ENCODE measurements around the gene ASCL2. TPM values are rescaled to one million over a fixed set of nuclear protein-coding genes. Genes with fewer than 3 reads are reported as not detected.

The ASCL2 gene
- total RNA-seq, 2 experiments from 2014 or later: not detected

DNA sequence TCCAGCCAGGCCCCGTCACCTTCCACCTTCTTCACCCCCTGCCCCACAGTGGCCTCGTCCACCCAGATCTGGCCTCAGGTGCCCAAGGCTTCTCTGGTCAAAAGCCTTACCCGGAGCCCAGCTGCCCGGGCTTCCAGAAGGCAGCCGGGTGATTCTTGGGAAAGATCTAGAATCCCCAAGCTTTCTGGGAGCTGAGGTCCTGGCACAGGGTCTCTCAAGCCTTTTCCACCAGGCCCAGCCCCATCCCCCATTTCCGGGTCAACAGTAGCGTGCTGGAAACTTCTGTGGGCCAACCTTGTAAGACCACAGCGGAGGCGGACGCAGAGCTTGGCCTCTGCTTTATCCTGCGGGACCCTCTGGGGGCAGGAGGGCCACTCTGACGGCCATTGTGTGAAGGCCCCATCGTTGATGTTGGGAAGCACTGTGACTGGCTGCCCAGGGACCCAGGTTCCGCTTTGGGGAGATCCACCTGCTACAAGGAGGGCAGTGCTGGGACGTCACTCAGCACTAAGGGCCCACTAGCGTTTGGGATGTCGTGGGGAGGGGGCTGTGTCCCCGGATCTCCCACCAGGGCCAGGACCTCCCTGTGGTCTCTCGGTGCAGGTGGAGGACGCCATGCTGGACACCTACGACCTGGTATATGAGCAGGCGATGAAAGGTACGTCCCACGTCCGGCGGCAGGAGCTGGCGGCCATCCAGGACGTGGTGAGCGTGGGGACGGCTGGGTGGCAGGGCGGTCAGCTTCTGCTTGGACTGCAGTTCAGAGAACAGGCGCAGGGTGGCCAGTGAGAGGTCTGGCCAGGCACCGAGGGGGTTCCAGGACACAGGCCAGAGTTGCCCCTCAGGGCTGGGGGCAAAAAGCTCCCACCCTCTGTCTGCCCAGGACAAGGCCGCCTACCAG lies 42.9 kb upstream of the ASCL2 start:
- Histone ChIP-seq H2AFZ (ENCODE audit: low read length) (no peak overlapping the region), H3K4me1 (ENCODE audit: insufficient read depth, low read length, poor library complexity, severe bottlenecking) (no peaks in the 10 kb centered on the region), H3K9me3 (ENCODE audit: low read length) (no peaks in the 10 kb centered on the region), H4K20me1 (ENCODE audit: insufficient read depth, low read length) (no peaks in the 10 kb centered on the region), H3K36me3 (ENCODE audit: insufficient read depth, low read length) (no peaks in the 10 kb centered on the region), H3K4me2 (ENCODE audit: low read length) (no peak overlapping the region), H3K4me3 (ENCODE audit: low read depth, low read length, poor library complexity, severe bottlenecking) (no peak overlapping the region), H3K79me2 (ENCODE audit: insufficient read depth, low read depth, low read length) (no peaks in the 10 kb centered on the region), H3K27ac (ENCODE audit: low read depth, low read length, poor library complexity, severe bottlenecking) (no peak overlapping the region), H3K9me2 (ENCODE audit: insufficient read depth, low read length) (no peaks in the 10 kb centered on the region)
- no TSS peak for BruUV-seq (replicated peaks)
- no peak for TF ChIP-seq EZH2phosphoT487 (IDR thresholded peaks at IDR 0.05; ENCODE audit: borderline replicate concordance, low read depth, low read length)
- TF ChIP-seq, protein P1, sequence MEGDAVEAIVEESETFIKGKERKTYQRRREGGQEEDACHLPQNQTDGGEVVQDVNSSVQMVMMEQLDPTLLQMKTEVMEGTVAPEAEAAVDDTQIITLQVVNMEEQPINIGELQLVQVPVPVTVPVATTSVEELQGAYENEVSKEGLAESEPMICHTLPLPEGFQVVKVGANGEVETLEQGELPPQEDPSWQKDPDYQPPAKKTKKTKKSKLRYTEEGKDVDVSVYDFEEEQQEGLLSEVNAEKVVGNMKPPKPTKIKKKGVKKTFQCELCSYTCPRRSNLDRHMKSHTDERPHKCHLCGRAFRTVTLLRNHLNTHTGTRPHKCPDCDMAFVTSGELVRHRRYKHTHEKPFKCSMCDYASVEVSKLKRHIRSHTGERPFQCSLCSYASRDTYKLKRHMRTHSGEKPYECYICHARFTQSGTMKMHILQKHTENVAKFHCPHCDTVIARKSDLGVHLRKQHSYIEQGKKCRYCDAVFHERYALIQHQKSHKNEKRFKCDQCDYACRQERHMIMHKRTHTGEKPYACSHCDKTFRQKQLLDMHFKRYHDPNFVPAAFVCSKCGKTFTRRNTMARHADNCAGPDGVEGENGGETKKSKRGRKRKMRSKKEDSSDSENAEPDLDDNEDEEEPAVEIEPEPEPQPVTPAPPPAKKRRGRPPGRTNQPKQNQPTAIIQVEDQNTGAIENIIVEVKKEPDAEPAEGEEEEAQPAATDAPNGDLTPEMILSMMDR (conservative IDR thresholded peaks at IDR 0.05; ENCODE audit: low read length): no peak
- DNase-seq (ENCODE audit: low spot score): no peak
- POLR2A ChIA-PET: no interaction called here
- intact Hi-C loops (cut with micrococcal nuclease; ENCODE audit: unreplicated experiment): no loop called here
- CTCF ChIA-PET (ENCODE audit: unreplicated experiment): no interaction called here

DNA sequence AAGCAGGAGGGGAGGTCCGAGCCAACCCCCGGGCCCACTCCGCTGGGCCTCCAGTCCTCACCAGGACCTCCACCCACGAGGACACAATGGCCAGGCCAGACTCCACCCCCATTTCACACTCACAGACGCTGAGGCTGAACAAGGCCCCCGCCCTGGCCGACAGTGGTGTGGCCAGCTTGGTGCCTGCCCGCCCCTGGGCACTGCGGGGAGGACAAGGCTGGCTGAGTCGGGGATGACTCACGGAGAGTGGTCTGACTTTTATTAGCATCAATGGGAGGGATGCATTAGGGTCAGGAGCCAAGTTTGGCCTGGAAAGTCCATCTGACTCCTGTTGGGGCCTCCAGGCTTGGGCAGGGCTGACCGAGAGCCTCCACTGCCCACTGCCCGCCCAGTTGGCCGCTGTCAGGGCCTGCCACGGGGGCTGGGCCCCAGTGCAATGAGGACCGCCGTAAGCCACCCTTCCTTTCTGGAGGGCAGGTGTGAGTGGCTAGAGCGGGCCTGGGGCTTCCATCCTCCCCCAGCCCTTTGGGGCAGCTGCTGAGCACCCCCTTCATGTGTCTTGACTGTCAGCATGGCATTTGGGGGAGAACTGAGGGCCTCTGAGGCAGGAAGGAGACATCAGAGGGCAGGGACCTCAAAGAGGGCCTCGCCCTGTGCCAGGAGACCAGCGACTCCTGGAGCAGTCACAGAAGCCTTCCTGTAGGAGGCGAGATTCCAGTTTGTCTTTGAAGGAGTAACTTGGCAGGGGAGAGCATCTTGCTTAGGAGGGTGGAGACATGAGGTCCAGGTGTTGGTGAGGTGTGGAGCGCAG lies 42.0 kb upstream of the ASCL2 start:
- TF ChIP-seq, protein P1 (conservative IDR thresholded peaks at IDR 0.05; ENCODE audit: low read length): no peak
- no peak for TF ChIP-seq EZH2phosphoT487 (IDR thresholded peaks at IDR 0.05; ENCODE audit: borderline replicate concordance, low read depth, low read length)
- BruUV-seq (replicated peaks): no TSS peak
- intact Hi-C loops (cut with micrococcal nuclease; ENCODE audit: unreplicated experiment): no loop called here
- no peak for DNase-seq (ENCODE audit: low spot score)
- no peaks in the 10 kb centered on the region for H3K9me2 ChIP-seq (ENCODE audit: insufficient read depth, low read length)
- no peaks in the 10 kb centered on the region for H3K36me3 ChIP-seq (ENCODE audit: insufficient read depth, low read length)
- H3K27ac ChIP-seq (ENCODE audit: low read depth, low read length, poor library complexity, severe bottlenecking): no peak overlapping the region
- H3K4me1 ChIP-seq (ENCODE audit: insufficient read depth, low read length, poor library complexity, severe bottlenecking): no peaks in the 10 kb centered on the region
- H3K4me3 ChIP-seq (ENCODE audit: low read depth, low read length, poor library complexity, severe bottlenecking): no peak overlapping the region
- no peak overlapping the region for H3K4me2 ChIP-seq (ENCODE audit: low read length)
- H3K79me2 ChIP-seq (ENCODE audit: insufficient read depth, low read depth, low read length): no peaks in the 10 kb centered on the region
- H2AFZ ChIP-seq (ENCODE audit: low read length): no peak overlapping the region
- H3K9me3 ChIP-seq (ENCODE audit: low read length): no peaks in the 10 kb centered on the region
- no peaks in the 10 kb centered on the region for H4K20me1 ChIP-seq (ENCODE audit: insufficient read depth, low read length)
- CTCF ChIA-PET (ENCODE audit: unreplicated experiment): no interaction called here
- POLR2A ChIA-PET: no interaction called here
